Urinary bladder (tissue), 4 donors: ENCODE results near the gene PRR12. TPM values are rescaled to one million over a fixed set of nuclear protein-coding genes. Genes with fewer than 3 reads are reported as not detected.

Experiments used
- DNase-seq: peaks from one replicate; pipeline ENCODE4 v3.0.0-alpha.2; 2015; ENCODE audit errors: extremely low spot score
- H3K27ac ChIP-seq: one replicate; pipeline ENCODE4 v1.5.1; 2013; ENCODE audit warnings: low read depth, mild to moderate bottlenecking, moderate library complexity
- H3K36me3 ChIP-seq: one replicate; pipeline ENCODE4 v1.6.1; 2013; ENCODE audit warnings: mild to moderate bottlenecking, moderate library complexity; ENCODE audit not compliant: insufficient read depth
- H3K4me1 ChIP-seq: one replicate; pipeline ENCODE4 v1.6.1; 2013; ENCODE audit warnings: mild to moderate bottlenecking, moderate library complexity; ENCODE audit not compliant: insufficient read depth
- H3K4me3 ChIP-seq: one replicate; pipeline ENCODE4 v1.5.1; 2013; ENCODE audit warnings: low read depth, low read length
- WGBS: extraction: QIAGEN DNeasy Blood & Tissue Kit; methylation state at CpG from one replicate; pipeline ENCODE4 v1.1.7; 2013; 5-methylcytosine and 5-hydroxymethylcytosine counted together
- polyA plus RNA-seq: library from polyadenylated mRNA; stranded (reverse); fragments of 200-250 nt; gene quantifications from one replicate; pipeline ENCODE4 v1.2.3, GENCODE V29; 2013
- total RNA-seq: library from RNA; depleted of rRNA; stranded (reverse); fragments of >200 nt; gene quantifications from one replicate; pipeline ENCODE4 v1.2.3, GENCODE V29; 2014
- donor health status: healthy with polysubstance abuse.
- donor health status: healthy.

The PRR12 gene
- total and polyA plus RNA-seq, 2 donors: 4.2 to 20.3 TPM

DNA sequence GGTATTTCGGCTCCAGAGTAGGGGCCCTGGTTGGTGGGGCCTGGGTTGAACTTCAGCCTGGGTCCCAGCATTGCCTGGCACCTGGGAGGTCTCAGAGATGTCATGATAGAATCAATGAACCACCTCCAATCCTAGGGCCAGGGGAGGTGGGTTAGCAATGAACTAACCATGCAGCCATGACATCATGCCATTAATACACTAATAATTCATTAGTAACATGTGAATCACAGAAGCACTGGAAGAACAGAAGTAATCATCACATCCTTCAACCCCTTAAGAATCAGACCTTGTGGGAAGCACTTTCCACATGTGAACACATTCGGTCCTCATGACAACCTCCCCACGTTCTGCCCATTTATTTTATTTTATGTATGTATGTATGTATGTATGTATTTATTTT, 17.6 kb upstream of the PRR12 start:
- no peak for DNase-seq
- Histone ChIP-seq H3K4me3 (no peak overlapping the region), H3K27ac (no peak overlapping the region), H3K36me3 (no peaks in the 10 kb centered on the region), H3K4me1 (no peaks in the 10 kb centered on the region)
- WGBS: 89% methylated on average over 3 of the region's 3 CpGs

DNA sequence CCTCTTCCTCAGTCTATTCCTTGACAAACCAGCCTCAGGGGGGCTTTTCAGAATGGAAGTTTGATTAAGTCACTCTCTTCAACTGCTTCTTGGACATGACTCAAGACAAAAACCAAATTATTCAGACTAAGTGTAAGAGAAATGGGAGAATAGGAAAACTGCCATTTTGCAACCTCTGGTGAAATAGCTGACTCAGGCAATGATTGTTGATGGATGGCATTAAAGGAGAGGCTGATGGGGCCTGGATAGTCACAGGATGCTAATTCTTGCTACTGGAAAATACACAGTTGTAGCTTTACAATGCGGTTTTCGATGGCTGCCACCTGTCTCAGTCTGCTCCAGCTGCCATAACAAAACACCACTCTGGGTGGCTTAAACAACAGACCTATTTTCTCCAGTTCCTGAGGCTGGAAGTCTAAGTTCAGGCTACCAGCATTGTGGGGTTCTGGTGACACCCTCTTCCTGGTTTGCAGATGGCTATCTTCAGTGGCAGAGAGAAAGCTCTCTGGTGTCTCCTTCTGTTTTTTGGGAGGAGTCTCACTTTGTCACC, 16.7 kb upstream of the PRR12 start:
- H3K27ac ChIP-seq: no peak overlapping the region
- H3K4me1 ChIP-seq: no peaks in the 10 kb centered on the region
- WGBS: 90% methylated on average over 2 of the region's 2 CpGs

DNA sequence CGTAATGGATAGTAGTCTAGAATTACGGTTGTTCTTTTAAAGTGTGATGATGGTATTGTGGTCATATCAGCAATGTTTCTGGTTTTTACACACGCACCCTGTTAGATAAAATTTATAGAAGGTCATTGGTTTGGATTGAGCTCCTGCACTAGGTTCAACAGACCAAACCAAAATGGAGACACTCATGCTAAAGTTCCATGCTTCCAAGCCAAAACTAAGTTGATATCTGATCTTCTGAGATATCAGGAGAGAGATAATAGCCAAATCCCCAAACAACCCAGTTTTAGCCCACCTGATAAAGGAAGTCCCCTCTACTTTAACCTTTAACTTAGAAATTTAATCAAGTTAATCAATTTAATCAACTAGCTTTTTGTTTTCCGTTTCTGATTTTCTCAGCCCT, 11.8 kb upstream of the PRR12 start:
- H3K4me1 ChIP-seq: no peaks in the 10 kb centered on the region
- DNase-seq: no peak
- H3K36me3 ChIP-seq: no peaks in the 10 kb centered on the region
- 74% methylated on average over 4 of the region's 4 CpGs for WGBS
- no peak overlapping the region for H3K4me3 ChIP-seq
- H3K27ac ChIP-seq: no peak overlapping the region

More for the DNA sequence above, 16.7 kb upstream of the PRR12 start:
- Histone ChIP-seq H3K4me3 (no peak overlapping the region), H3K36me3 (no peaks in the 10 kb centered on the region)
- no peak for DNase-seq

DNA sequence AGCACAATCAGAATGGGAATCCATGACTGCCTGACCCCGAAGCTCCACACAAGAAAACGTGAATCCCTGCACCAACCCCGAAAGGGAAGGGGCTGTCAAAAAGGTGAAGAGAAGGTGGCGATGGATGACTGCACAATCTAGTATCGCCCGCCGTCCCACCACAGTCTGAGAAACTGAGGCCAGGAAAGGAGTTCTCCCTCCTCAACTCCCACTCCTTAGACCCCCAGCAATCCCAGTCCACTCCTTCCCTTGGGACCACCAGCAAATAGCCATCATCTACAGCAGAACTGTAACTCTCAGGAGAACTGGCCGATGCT, 11.1 kb upstream of the PRR12 start:
- peak overlapping the region; percentile 53 for H3K4me3 ChIP-seq
- WGBS: under 1% methylated on average over 8 of the region's 8 CpGs
- no peaks in the 10 kb centered on the region for H3K36me3 ChIP-seq
- H3K27ac ChIP-seq: peak overlapping the region; percentile 35
- DNase-seq: no peak
- no peaks in the 10 kb centered on the region for H3K4me1 ChIP-seq

DNA sequence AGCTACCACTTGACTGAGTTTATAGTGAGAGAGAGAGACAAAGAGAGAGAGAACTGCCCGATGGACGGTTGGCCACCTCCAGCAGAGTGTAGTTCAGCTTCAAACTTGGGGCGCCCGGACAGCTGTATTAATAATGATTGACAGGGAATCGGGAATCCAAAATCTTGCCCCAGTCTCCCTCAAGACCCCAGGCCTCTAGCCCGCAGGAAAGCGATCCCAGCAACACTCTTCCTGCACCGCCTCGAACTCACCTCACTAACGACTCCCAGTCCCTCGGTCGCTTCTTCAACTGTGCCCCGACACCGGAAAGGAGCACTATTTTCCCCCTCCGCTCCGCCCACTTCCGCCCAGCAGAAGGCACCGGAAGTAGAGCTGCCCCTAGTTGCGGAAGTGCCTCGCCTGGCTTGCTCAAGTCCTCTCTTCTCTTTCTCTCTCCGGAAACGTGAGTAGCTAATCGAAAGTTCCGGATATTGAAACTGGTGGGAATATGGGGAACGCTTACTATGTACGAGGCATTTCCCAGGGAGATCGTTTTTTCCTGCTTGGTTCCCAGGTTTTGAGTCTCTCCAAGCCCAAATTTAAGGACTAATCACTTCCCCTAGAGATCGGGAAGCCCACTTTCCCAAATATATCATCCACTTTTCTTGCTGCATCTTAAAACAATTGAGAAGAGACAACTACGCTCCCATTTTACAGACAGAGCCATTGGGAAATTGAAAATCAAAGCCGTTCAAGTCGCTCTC, 10.5 kb upstream of the PRR12 start, which contains the start of gene NOSIP:
NOSIP (minus strand) TSS at position 293 of the 743 bp plus-strand sequence. CDS start 19,865 bp downstream, outside the sequence.
- H3K27ac ChIP-seq: peak within 1 kb of the TSS; percentile 35
- WGBS: 2% methylated on average over 31 of the region's 31 CpGs

DNA sequence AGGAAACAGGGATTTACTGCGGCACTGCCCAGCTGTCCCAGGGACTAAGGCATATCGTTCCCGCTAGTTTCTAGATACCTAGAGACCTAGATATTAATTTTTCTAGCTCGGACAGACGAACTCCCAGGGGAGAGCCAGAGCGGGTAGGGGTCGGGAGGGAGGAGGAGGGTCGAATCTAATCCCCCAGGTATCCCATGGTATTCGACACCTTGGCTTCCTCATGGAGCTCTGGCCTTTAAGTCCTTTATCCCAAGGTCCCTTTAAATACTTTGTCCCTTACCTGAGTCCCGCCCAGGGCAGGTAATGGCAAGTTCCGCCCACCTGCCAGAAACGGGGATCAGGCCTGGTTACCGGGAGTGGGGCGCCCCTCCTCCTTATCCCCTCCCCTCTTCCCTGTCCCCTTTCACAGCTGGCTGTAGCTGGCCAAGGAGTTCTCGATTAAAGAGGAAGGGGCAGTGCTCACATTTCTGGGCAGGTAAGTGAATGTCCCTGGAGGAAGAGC, 9.9 kb upstream of the PRR12 start, which contains the start of gene PRRG2:
PRRG2 (plus strand) TSS at position 310 of the 502 bp plus-strand sequence. CDS start 1,904 bp downstream, outside the sequence.
- WGBS: 23% methylated on average over 15 of the region's 15 CpGs
- peak within 1 kb of the TSS; percentile 53 for H3K4me3 ChIP-seq
- H3K4me1 ChIP-seq: no peaks in the 10 kb centered on the region

More for the DNA sequence above, 10.5 kb upstream of the PRR12 start, which contains the start of gene NOSIP:
- H3K4me1 ChIP-seq: no peaks in the 10 kb centered on the region
- peak within 1 kb of the TSS; percentile 53 for H3K4me3 ChIP-seq
- no peaks in the 10 kb centered on the region for H3K36me3 ChIP-seq
- peak; percentile 91 for DNase-seq

DNA sequence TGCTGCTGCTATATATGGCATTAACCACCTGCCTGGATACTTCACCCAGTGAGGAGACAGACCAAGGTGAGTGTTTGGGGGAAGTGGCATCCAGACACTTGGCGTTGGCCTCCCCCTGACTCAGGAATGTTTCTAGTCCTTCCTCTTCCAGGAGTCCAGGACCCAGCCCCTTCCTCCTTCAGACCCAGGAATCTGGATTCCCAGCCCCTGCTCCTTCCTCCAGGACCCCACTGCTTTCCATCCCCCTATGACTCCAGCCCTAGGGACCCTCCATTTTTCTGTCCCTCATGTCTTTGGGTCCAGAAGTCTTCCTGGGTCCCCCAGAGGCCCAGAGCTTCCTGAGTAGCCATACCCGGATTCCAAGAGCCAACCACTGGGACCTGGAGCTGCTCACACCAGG, 7.7 kb upstream of the PRR12 start:
- no peaks in the 10 kb centered on the region for H3K36me3 ChIP-seq

More for the DNA sequence above, 9.9 kb upstream of the PRR12 start, which contains the start of gene PRRG2:
- no peak for DNase-seq
- Histone ChIP-seq H3K27ac (peak within 1 kb of the TSS; percentile 26), H3K36me3 (no peaks in the 10 kb centered on the region)

DNA sequence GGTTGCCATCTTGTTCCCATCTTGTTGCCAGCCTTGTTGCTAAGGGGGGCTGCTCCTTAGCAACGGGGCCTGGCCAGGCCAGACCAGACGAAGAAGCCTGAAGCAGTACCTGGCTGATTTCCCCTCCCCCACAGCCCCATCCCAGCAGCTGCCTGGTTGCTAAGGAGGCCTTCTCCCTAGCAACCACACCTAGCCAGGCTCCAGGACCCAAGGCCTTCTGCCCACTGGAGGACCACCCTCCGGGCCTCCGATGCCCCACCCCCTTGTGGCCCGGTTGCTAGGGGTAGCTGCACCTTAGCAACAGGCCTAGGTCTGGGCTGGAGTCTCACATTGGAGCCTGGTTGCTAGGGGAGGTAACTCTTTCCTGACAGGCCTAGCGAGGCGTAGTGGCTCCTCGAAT, 6.0 kb upstream of the PRR12 start:
- 40% methylated on average over 8 of the region's 8 CpGs for WGBS
- no peak for DNase-seq
- no peak overlapping the region for H3K4me3 ChIP-seq
- H3K4me1 ChIP-seq: no peaks in the 10 kb centered on the region
- H3K36me3 ChIP-seq: no peaks in the 10 kb centered on the region
- H3K27ac ChIP-seq: no peak overlapping the region

More for the DNA sequence above, 7.7 kb upstream of the PRR12 start:
- no peak overlapping the region for H3K27ac ChIP-seq
- WGBS: 48% methylated on average over 2 of the region's 2 CpGs
- no peak for DNase-seq
- no peaks in the 10 kb centered on the region for H3K4me1 ChIP-seq
- no peak overlapping the region for H3K4me3 ChIP-seq

DNA sequence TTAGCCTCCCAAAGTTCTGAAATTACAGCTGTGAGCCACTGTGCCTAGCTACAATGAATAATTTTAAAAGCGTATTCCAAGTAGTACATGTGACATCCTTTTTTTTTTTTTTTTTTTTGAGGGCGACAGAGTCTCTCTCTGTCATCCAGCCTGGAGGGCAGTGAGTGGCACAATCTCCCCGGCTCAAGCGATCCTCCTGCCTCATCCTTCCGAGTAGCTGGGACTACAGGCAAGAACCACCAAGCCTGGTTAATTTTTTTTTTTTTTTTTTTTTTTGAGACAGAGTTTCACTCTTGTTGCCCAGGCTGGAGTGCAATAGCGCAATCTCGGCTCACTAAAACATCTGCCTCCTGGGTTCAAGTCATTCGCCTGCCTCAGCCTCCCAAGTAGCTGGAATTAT, 3.8 kb upstream of the PRR12 start:
- DNase-seq: no peak
- H3K4me1 ChIP-seq: no peaks in the 10 kb centered on the region
- WGBS: 83% methylated on average over 8 of the region's 8 CpGs
- no peak overlapping the region for H3K27ac ChIP-seq
- H3K36me3 ChIP-seq: no peaks in the 10 kb centered on the region
- no peak overlapping the region for H3K4me3 ChIP-seq

DNA sequence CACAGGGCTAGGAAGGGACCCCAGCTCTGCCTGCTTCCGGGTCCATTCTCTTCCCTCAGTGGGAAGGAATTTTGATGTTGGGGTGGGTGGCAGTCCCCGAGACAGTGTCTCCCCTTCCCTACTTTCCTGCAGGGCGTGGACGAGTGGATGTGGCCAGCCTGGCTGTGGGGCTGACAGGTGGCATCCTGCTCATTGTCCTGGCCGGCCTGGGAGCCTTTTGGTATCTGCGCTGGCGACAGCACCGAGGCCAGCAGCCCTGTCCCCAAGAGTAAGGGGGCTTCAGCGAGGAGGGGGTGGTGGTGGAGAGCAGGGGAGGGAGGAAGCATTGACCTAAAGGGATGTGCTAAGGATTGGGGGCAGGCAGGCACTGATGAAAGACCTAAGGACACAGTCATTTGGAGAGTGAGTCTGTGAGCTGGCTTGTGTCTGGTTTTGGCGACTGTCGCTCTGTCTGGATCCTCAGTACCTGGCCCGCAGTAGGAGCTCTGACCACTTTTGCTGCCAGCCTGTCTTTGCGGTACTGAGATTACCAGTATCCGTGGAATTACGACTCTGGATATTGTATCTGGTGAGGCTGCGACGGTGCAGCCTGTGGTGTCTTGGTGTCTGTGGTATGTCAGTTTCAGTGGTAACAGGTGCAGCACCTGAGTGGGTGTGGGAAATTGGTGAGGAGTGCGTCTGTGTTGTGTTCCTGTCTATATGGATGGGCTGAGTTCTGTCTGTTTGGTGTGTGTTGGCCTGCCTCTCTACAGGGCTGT, 2.4 kb upstream of the PRR12 start:
- no peak for DNase-seq
- 69% methylated on average over 18 of the region's 18 CpGs for WGBS

DNA sequence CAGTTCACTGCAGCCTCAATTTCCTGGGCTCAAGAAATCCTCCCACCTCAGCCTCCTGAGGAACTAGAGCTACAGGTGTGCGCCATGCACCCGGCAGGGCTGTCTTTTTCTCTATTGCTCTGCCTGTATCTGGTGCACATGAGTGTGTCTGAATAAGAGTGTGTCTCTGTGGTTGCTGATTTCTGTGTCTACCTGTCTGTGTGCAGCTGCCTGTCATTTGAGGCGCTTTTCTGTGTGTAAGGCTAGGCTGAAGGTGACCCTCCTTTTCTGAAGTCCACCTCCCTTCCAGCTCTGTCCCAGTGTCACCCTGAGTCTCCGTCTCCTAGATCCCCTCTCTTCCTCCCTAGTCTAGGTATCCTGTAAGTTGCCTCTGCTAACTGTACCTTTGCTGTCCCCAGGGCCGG, 1.5 kb upstream of the PRR12 start:
- Histone ChIP-seq H3K4me3 (no peak overlapping the region), H3K4me1 (no peaks in the 10 kb centered on the region), H3K27ac (no peak overlapping the region), H3K36me3 (peaks cover 2% of the 10 kb centered on the region)
- 53% methylated on average over 5 of the region's 5 CpGs for WGBS
- no peak for DNase-seq

More for the DNA sequence above, 2.4 kb upstream of the PRR12 start:
- no peak overlapping the region for H3K27ac ChIP-seq
- H3K4me1 ChIP-seq: no peaks in the 10 kb centered on the region
- no peaks in the 10 kb centered on the region for H3K36me3 ChIP-seq
- no peak overlapping the region for H3K4me3 ChIP-seq

DNA sequence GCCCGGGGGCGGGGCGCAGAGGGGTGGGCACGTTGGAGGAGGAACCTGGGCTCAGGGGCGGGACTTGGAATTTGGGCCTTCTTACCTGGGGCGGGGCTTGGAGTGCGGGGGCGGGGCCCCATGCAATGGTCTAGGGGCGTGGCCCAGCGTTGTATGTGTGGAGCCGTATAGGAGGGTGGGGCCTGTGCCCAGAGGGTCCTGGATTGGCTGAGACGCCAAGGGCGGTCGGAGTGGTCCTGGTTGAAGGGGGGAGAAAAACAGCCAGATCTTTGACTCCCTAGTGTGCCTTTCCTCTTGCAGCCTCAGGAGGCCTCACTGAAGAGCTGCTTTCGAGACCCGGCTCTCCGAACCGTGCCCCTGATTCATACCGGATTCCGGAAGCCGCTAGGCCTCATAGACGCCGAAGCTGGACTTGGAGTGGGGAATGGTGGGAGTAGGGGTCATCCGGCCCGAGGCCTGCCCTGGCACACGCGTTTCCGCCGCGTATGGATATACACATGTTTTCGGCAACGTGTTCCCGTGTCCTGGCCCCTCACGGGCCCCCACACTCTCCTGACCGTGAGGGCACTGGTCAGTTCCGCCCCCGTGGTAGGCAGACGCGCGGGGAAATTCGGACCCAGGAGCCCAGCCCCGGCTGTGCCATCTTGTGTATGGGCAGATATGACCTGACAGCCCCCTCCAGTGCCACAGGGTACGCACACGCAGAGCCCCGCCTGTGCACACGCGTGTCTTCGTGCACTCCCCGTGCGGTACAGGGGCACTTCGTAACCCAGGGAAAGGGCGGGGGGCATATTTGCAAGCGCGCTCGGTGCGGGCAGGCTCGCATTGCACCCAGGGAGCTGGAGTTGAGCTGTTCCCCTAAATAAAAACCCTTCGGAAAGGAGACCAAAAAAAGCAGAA, 661 bp upstream of the PRR12 start:
- Histone ChIP-seq H3K4me3 (peak overlapping the region; percentile 94), H3K27ac (peak overlapping the region; percentile 77), H3K4me1 (no peaks in the 10 kb centered on the region), H3K36me3 (peaks cover 2% of the 10 kb centered on the region)
- under 1% methylated on average over 58 of the region's 58 CpGs for WGBS
- DNase-seq: peak; percentile 92
